ENCODE results near the gene ACSS2. TPM values are rescaled to one million over a fixed set of nuclear protein-coding genes. Genes with fewer than 3 reads are reported as not detected.

Gene ACSS2
- total and polyA plus RNA-seq, 2 donors (not counting 1 experiment from before 2014, with no cell fraction given): 59.4 to 129 TPM

DNA sequence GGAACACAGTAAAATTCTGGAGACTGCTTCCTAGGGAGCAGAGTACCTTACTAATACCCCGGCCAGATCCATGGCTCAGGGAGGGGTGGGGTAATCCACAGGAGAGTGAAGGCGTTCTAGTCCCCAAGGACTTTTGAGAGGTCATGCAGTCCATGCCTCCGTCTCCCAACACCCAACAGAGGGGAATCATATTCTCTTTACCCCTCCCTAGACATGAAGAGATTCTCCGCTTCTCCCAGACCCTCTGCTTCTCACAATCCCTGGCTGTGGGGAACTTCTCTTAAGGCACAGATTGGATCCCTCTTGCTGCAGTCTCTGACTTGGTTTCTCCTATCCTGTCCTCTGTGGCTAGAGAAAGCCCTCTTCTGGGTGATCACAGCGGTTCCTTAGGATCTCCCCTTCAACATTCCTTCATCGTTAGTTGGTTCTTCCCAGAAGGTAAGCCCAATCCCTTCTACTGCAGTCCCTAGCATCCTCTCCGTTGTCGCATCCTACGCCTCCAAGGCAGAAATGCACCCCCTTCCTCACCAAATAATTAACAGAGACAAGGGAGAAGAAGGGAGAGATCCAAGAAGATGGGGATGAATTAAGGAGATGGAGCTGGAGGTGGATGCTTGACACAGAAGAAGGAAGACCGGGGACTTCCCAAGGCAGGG, 4.3 kb upstream of the ACSS2 start:
- peak overlapping the region; percentile 79 for H2AFZ ChIP-seq (ENCODE audit: low read length)
- peak overlapping the region; percentile 92 for H3K4me2 ChIP-seq (ENCODE audit: extremely low read depth, insufficient read depth, low read length)
- DNase-seq (ENCODE audit: low read depth in 2 of 2): no peak
- peaks cover 11% of the 10 kb centered on the region for H3K4me1 ChIP-seq (ENCODE audit: control insufficient read depth, extremely low read depth, insufficient read depth, low read length)
- H3K79me2 ChIP-seq (ENCODE audit: control insufficient read depth, insufficient read depth, low read length): peaks cover 3% of the 10 kb centered on the region
- H3K9ac ChIP-seq (ENCODE audit: insufficient read depth, low read length): peak overlapping the region; percentile 49
- H3K9me3 ChIP-seq (ENCODE audit: control insufficient read depth, insufficient read depth, low read depth, low read length): no peaks in the 10 kb centered on the region
- no peaks in the 10 kb centered on the region for H3K36me3 ChIP-seq (ENCODE audit: control insufficient read depth, insufficient read depth, low read length)
- no peaks in the 10 kb centered on the region for H3K27me3 ChIP-seq (ENCODE audit: control insufficient read depth, insufficient read depth, low read length)
- H4K20me1 ChIP-seq (ENCODE audit: control insufficient read depth, extremely low read depth, insufficient read depth, low read length): no peaks in the 10 kb centered on the region
- TF ChIP-seq EZH2 (IDR thresholded peaks at IDR 0.05; ENCODE audit: low read length, missing control alignments): no peak
- TF ChIP-seq, protein P1, sequence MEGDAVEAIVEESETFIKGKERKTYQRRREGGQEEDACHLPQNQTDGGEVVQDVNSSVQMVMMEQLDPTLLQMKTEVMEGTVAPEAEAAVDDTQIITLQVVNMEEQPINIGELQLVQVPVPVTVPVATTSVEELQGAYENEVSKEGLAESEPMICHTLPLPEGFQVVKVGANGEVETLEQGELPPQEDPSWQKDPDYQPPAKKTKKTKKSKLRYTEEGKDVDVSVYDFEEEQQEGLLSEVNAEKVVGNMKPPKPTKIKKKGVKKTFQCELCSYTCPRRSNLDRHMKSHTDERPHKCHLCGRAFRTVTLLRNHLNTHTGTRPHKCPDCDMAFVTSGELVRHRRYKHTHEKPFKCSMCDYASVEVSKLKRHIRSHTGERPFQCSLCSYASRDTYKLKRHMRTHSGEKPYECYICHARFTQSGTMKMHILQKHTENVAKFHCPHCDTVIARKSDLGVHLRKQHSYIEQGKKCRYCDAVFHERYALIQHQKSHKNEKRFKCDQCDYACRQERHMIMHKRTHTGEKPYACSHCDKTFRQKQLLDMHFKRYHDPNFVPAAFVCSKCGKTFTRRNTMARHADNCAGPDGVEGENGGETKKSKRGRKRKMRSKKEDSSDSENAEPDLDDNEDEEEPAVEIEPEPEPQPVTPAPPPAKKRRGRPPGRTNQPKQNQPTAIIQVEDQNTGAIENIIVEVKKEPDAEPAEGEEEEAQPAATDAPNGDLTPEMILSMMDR (conservative IDR thresholded peaks at IDR 0.05 in 1 of 2, IDR thresholded peaks at IDR 0.05 in 1 of 2; ENCODE audit: low read depth in 1 of 2, low read length in 2 of 2): no peak
- H3K4me3 ChIP-seq (replicated peaks in 1 of 4; ENCODE audit: control extremely low read depth in 1 of 4, insufficient read depth in 1 of 4, low read depth in 3 of 4, low read length in 4 of 4): peak overlapping the region; percentile 47 to 84 (median 70)
- peak overlapping the region; percentile 3 for H3K27ac ChIP-seq (ENCODE audit: insufficient read depth, low read length)

DNA sequence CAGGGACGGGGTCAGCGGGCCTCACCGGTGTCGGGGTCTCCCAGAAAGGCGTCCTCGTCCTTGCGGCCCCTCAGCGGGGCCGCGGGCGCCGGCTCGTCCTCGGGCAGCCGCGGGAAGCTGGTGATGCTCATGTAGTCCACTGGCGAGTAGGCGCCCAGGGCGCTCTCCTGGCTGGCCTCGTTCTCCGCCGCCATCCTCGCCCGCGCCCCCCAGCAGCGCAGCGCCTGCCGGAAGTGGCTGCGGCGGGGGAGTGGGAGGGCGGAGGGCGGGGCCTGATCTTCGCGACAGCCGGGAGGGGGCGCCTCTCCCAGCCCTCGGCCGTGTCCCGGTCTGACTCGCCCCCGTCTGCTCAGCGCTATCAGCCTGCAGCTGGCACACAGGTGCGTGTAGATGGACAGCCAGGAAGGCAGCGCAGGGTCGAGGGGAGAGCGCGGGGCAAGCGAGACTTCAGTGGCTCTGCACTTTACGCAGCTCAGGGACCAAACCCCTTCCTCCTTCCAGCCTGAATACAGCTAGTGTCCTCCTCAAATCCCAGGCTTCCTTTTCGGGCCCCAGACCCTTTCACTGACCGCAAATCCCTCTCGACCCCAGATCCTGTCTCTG, 3.7 kb upstream of the ACSS2 start, which contains the start of gene GGT7:
TSS of gene GGT7 (minus strand) at position 235 of the 603 bp plus-strand sequence. CDS start at position 194, 41 bp downstream.
- no peaks in the 10 kb centered on the region for H3K9me3 ChIP-seq (ENCODE audit: control insufficient read depth, insufficient read depth, low read depth, low read length)
- H3K79me2 ChIP-seq (ENCODE audit: control insufficient read depth, insufficient read depth, low read length): peaks cover 5% of the 10 kb centered on the region
- H2AFZ ChIP-seq (ENCODE audit: low read length): peak within 1 kb of the TSS; percentile 79
- H3K9ac ChIP-seq (ENCODE audit: insufficient read depth, low read length): peak within 1 kb of the TSS; percentile 49
- H3K4me2 ChIP-seq (ENCODE audit: extremely low read depth, insufficient read depth, low read length): peak within 1 kb of the TSS; percentile 93
- H3K27me3 ChIP-seq (ENCODE audit: control insufficient read depth, insufficient read depth, low read length): no peaks in the 10 kb centered on the region
- H3K4me1 ChIP-seq (ENCODE audit: control insufficient read depth, extremely low read depth, insufficient read depth, low read length): peaks cover 11% of the 10 kb centered on the region
- peak within 1 kb of the TSS; percentile 47 to 84 (median 70) for H3K4me3 ChIP-seq (replicated peaks in 1 of 4; ENCODE audit: control extremely low read depth in 1 of 4, insufficient read depth in 1 of 4, low read depth in 3 of 4, low read length in 4 of 4)
- TF ChIP-seq, protein P1 (conservative IDR thresholded peaks at IDR 0.05 in 1 of 2, IDR thresholded peaks at IDR 0.05 in 1 of 2; ENCODE audit: low read depth in 1 of 2, low read length in 2 of 2): peak; percentile 35 to 48
- no peak for TF ChIP-seq EZH2 (IDR thresholded peaks at IDR 0.05; ENCODE audit: low read length, missing control alignments)
- H4K20me1 ChIP-seq (ENCODE audit: control insufficient read depth, extremely low read depth, insufficient read depth, low read length): no peaks in the 10 kb centered on the region
- DNase-seq (ENCODE audit: low read depth in 2 of 2): peak; percentile 57 to 67
- peak within 1 kb of the TSS; percentile 4 for H3K27ac ChIP-seq (ENCODE audit: insufficient read depth, low read length)
- no peaks in the 10 kb centered on the region for H3K36me3 ChIP-seq (ENCODE audit: control insufficient read depth, insufficient read depth, low read length)

DNA sequence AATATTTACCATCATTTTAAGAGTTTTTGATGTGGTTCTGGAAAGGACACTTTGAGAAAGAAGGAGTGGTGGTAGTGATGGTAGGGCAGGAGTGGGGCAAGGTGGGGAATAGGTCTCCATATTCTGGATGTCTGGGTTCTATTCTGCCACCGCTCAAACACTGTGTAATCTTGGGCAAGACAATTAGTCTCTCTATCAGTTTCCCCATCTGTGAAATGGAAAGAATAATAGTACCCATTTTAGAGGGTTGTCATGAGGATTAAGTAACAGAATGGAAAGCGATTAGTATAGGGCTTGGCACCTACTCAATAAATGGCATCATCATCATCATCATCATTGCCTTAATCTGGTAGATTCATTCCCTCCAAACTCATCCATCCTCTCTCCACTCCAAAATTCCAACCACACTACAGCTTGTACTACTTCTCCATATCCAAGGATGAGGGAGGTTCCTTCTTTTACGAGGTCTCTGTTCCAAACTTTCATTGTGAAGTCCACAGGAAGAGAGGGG, 2.8 kb upstream of the ACSS2 start:
- TF ChIP-seq EZH2 (IDR thresholded peaks at IDR 0.05; ENCODE audit: low read length, missing control alignments): no peak
- TF ChIP-seq, protein P1 (conservative IDR thresholded peaks at IDR 0.05 in 1 of 2, IDR thresholded peaks at IDR 0.05 in 1 of 2; ENCODE audit: low read depth in 1 of 2, low read length in 2 of 2): no peak
- Histone ChIP-seq H3K4me1 (ENCODE audit: control insufficient read depth, extremely low read depth, insufficient read depth, low read length) (peaks cover 14% of the 10 kb centered on the region), H4K20me1 (ENCODE audit: control insufficient read depth, extremely low read depth, insufficient read depth, low read length) (peaks cover 2% of the 10 kb centered on the region), H3K27ac (ENCODE audit: insufficient read depth, low read length) (peak overlapping the region; percentile 4), H3K27me3 (ENCODE audit: control insufficient read depth, insufficient read depth, low read length) (no peaks in the 10 kb centered on the region), H3K36me3 (ENCODE audit: control insufficient read depth, insufficient read depth, low read length) (no peaks in the 10 kb centered on the region), H3K4me3 (replicated peaks in 1 of 4; ENCODE audit: control extremely low read depth in 1 of 4, insufficient read depth in 1 of 4, low read depth in 3 of 4, low read length in 4 of 4) (peak overlapping the region in 3 of 4 experiments; percentile 47 to 84 (median 60)), H3K4me2 (ENCODE audit: extremely low read depth, insufficient read depth, low read length) (peak overlapping the region; percentile 93), H3K9me3 (ENCODE audit: control insufficient read depth, insufficient read depth, low read depth, low read length) (no peaks in the 10 kb centered on the region), H2AFZ (ENCODE audit: low read length) (peak overlapping the region; percentile 41), H3K9ac (ENCODE audit: insufficient read depth, low read length) (no peak overlapping the region), H3K79me2 (ENCODE audit: control insufficient read depth, insufficient read depth, low read length) (peaks cover 13% of the 10 kb centered on the region)
- DNase-seq (ENCODE audit: low read depth in 2 of 2): no peak

Data from fibroblast of lung (primary cell).